Gastroesophageal sphincter (tissue), 4 donors: Measurements from ENCODE around the gene CELF2. TPM values are rescaled to one million over a fixed set of nuclear protein-coding genes. Genes with fewer than 3 reads are reported as not detected.

Source experiments
- ATAC-seq: fragments of 150-250 bp; one replicate; pipeline ENCODE4 v1.9.1; 2016; ENCODE audit warnings: mild to moderate bottlenecking, moderate library complexity
- H3K27ac ChIP-seq, 4 donors: fragments of 200-600 bp; sonication (generic) in 3 of 4; 1 replicate in 3 of 4; 2 replicates in 1 of 4; pipeline ENCODE4 v1.5.1; 2016 to 2019
- H3K27me3 ChIP-seq: fragments of 200-600 bp; sonication (generic); one replicate; pipeline ENCODE4 v1.5.1; 2019
- H3K36me3 ChIP-seq, 2 donors: fragments of 200-600 bp; sonication (generic); one replicate each; pipeline ENCODE4 v1.5.1; 2019; ENCODE audit warnings: control low read depth in 1 of 2
- H3K4me1 ChIP-seq, 3 donors: fragments of 200-600 bp; sonication (generic); 1 replicate in 2 of 3; 2 replicates in 1 of 3; pipeline ENCODE4 v1.5.1; 2016 to 2019; ENCODE audit warnings: control low read depth in 2 of 3
- H3K4me3 ChIP-seq, 2 donors: fragments of 200-600 bp; sonication (generic); one replicate each; pipeline ENCODE4 v1.5.1; 2019; ENCODE audit warnings: mild to moderate bottlenecking in 1 of 2, moderate library complexity in 1 of 2
- H3K9me3 ChIP-seq, 3 donors: fragments of 200-600 bp; sonication (generic); one replicate each; pipeline ENCODE4 v1.5.1; 2017 to 2019; ENCODE audit warnings: control low read depth in 2 of 3
- CTCF ChIP-seq, 4 experiments: fragments of 200-600 bp in 2 of 4; fragments of 450-650 bp in 2 of 4; sonication (generic) in 1 of 4; IDR thresholded peaks; one replicate each; pipeline ENCODE4 v1.5.1; 2017 to 2019; ENCODE audit warnings: antibody characterized with exemption in 4 of 4, mild to moderate bottlenecking in 2 of 4, moderate library complexity in 2 of 4
- EP300 ChIP-seq: sonication (generic); formaldehyde crosslinking; IDR thresholded peaks from one replicate; pipeline ENCODE4 v1.6.1; 2017; ENCODE audit warnings: antibody characterized with exemption, mild to moderate bottlenecking
- POLR2A ChIP-seq, 2 donors: fragments of 450-650 bp; IDR thresholded peaks; one replicate each; pipeline ENCODE4 v1.6.1; 2017; ENCODE audit warnings: antibody characterized with exemption in 2 of 2, mild to moderate bottlenecking in 2 of 2, moderate library complexity in 1 of 2
- POLR2AphosphoS5 ChIP-seq: sonication (generic); formaldehyde crosslinking; IDR thresholded peaks from one replicate; pipeline ENCODE4 v1.6.1; 2017; ENCODE audit warnings: antibody characterized with exemption
- WGBS, 2 donors: methylation state at CpG; one replicate each; pipeline ENCODE4 v1.1.5; 2018; ENCODE audit warnings: low coverage in 1 of 2; 5-methylcytosine and 5-hydroxymethylcytosine counted together
- total RNA-seq, 4 donors: library from RNA; depleted of rRNA; stranded (reverse); fragments of >200 nt; gene quantifications; one replicate each; pipeline ENCODE4 v1.1.0, GENCODE V29; 2016

The CELF2 gene
- total RNA-seq, 4 donors from 2014 or later, result 82.4 to 122 (median 110) TPM

DNA sequence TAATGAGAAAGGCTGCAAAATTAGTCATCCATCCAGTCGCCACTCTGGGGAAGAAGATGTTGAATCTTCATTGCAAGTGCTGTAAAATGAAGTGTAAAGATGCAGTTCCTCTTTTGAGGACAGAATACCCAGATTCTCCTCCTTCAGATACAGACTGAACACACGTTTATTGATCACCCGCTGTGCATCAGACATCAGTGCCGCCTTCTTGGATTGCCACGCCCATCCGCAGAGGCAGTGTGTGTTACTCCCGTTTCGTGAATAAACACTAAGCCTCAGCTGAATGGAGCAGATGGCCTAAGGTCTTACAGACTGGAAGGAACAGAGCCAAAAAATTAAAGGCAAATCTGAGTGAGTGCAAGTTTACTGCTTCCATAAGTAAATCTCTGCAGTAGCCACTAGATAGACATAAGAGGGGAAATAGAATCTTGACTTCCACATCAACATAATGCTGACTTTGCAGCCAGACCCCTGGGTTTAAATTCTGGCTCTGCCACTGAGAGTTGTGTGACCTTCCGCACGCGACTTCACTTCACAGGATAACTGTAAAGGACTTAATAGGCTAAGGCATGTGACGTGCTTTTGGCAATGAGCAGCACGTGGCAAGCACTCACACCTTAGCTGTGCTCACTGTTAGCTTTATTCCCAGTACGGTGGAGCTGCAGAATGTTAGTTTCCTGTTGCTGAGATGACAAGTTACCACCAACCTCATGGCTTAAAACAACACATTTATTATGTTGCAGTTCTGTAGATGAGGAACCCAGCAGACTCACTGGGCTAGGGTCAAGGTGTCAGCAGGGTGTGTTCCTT is 285.9 kb downstream of the CELF2 start:
- Histone ChIP-seq H3K27ac (no peak overlapping the region), H3K4me3 (no peak overlapping the region), H3K36me3 (peaks cover 0 to 98% of the 10 kb centered on the region in 2 donors), H3K4me1 (no peaks in the 10 kb centered on the region), H3K9me3 (peaks cover 0 to 16% (median 0%) of the 10 kb centered on the region in 3 donors), H3K27me3 (no peaks in the 10 kb centered on the region)
- TF ChIP-seq EP300, result no peak
- no peak for TF ChIP-seq CTCF (IDR thresholded peaks at IDR 0.05)
- TF ChIP-seq POLR2A (IDR thresholded peaks at IDR 0.05), result no peak
- no peak for TF ChIP-seq POLR2AphosphoS5
- no peak for ATAC-seq
- WGBS, 2 donors, result 81 to 90% methylated on average over 8 to 10 of the region's 14 CpGs

DNA sequence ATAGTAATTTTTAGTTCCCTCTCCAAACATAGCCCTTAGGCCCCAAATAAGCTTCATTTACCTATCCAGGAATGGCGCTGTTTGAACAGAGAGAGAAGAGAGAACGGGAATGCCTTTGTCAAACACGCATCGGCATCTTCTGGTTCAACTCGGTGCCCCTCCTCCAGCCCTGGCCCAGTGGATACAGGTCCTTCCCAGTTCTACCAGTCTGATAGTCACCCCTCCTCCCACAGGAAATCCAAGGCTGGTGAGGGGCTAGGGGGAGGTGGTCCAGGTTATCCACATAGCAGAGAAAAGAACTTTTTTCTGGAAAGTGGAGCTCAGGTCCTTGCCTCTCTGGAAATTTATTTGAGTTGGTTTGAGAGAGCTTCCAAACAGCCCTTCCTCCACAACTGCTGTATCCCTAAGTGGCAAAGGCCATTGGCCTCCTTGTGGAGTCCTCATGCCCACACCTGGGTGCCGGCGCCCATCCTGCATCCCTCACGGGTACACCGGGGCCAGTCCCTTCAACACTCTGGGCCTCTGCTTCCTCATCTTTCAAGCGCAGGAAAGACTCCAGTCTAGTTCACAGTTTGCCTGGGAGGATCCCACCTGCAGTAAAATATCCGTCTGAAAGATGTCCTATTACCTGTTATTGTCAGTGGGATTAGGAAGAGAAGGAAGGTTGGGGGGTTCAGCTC is 287.4 kb downstream of the CELF2 start:
- H3K4me3 ChIP-seq, result no peak overlapping the region
- no peaks in the 10 kb centered on the region for H3K27me3 ChIP-seq
- no peak overlapping the region for H3K27ac ChIP-seq
- no peak for ATAC-seq
- 93 to 99% methylated on average over 9 to 10 of the region's 11 CpGs for WGBS, 2 donors
- peaks cover 0 to 99% of the 10 kb centered on the region in 2 donors for H3K36me3 ChIP-seq
- no peaks in the 10 kb centered on the region for H3K4me1 ChIP-seq
- no peak for TF ChIP-seq POLR2AphosphoS5
- TF ChIP-seq CTCF (IDR thresholded peaks at IDR 0.05), result no peak
- TF ChIP-seq POLR2A (IDR thresholded peaks at IDR 0.05), result no peak
- no peak for TF ChIP-seq EP300
- peaks cover 0 to 16% (median 0%) of the 10 kb centered on the region in 3 donors for H3K9me3 ChIP-seq

GRCh38 chr10:11305825-11306593 is 288.3 kb downstream of the CELF2 start:
- TF ChIP-seq CTCF (IDR thresholded peaks at IDR 0.05) (no peak), POLR2A (IDR thresholded peaks at IDR 0.05) (no peak), EP300 (no peak), POLR2AphosphoS5 (no peak)
- WGBS, 2 donors, result 94 to 97% methylated on average over 5 to 9 of the region's 13 CpGs
- ATAC-seq, result no peak
- H3K27me3 ChIP-seq, result no peaks in the 10 kb centered on the region
- peaks cover 0 to 99% of the 10 kb centered on the region in 2 donors for H3K36me3 ChIP-seq
- H3K4me1 ChIP-seq, result no peaks in the 10 kb centered on the region
- H3K4me3 ChIP-seq, result no peak overlapping the region
- peaks cover 0 to 16% (median 0%) of the 10 kb centered on the region in 3 donors for H3K9me3 ChIP-seq
- H3K27ac ChIP-seq, result no peak overlapping the region

DNA sequence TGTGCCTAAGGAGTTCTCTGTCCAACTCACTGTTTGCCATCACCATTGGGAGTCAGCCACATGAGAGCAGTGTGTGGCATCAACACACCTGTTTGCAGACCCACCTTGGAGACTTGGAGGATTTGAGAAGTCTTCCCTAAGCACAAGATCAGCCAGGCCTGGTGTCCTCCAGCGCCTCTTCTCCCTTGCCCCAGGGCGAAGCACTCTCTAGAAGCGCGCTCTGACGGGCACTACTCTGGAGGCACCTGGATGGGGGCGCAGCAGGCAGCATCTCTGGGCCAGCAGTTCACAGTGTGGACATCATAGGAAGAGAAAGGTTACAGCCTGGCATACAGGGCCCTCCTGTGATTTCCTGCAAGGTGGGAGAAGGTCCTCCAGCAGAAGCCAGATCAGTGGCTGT is 289.3 kb downstream of the CELF2 start:
- H3K4me3 ChIP-seq, result no peak overlapping the region
- WGBS, 2 donors, result no CpG with 5 or more reads among the region's 6 CpGs
- no peaks in the 10 kb centered on the region for H3K27me3 ChIP-seq
- H3K4me1 ChIP-seq, result no peaks in the 10 kb centered on the region
- H3K27ac ChIP-seq, result no peak overlapping the region
- peaks cover 0 to 100% of the 10 kb centered on the region in 2 donors for H3K36me3 ChIP-seq
- ATAC-seq, result no peak
- peaks cover 0 to 16% (median 0%) of the 10 kb centered on the region in 3 donors for H3K9me3 ChIP-seq
- TF ChIP-seq POLR2AphosphoS5 (no peak), EP300 (no peak), POLR2A (IDR thresholded peaks at IDR 0.05) (no peak)

- 100% methylated on average over 1 of the region's 1 CpG; no CpG with 5 or more reads in 1 of the 2 donors for WGBS, 2 donors
- Histone ChIP-seq H3K4me1 (peaks cover 0 to 5% (median 1%) of the 10 kb centered on the region in 3 donors), H3K27ac (no peak overlapping the region), H3K9me3 (peaks cover 0 to 16% (median 0%) of the 10 kb centered on the region in 3 donors), H3K27me3 (no peaks in the 10 kb centered on the region), H3K36me3 (peaks cover 0 to 93% of the 10 kb centered on the region in 2 donors), H3K4me3 (no peak overlapping the region)
- no peak for ATAC-seq
- TF ChIP-seq EP300, result no peak
- no peak for TF ChIP-seq CTCF (IDR thresholded peaks at IDR 0.05)
- TF ChIP-seq POLR2AphosphoS5, result no peak
- no peak for TF ChIP-seq POLR2A (IDR thresholded peaks at IDR 0.05)
Measured at GRCh38 chr10:11307937-11308336, 290.3 kb downstream of the CELF2 start.
